Measurements from ENCODE around the gene CORO6.

The CORO6 gene

GRCh38 chr17:29585080-29585751 is 37.5 kb downstream of the CORO6 start:
- in situ Hi-C loops (cut with MboI; ENCODE audit: low pct_unique_long_range_greater_than_20kb, low sequenced_read_pairs): no loop called here
- DNase-seq: peak; percentile 58

GRCh38 chr17:29584452-29585079 is 38.1 kb downstream of the CORO6 start:
- peak; percentile 71 for DNase-seq

GRCh38 chr17:29583324-29584248 is 39.1 kb downstream of the CORO6 start:
- in situ Hi-C loops (cut with MboI; ENCODE audit: low pct_unique_long_range_greater_than_20kb, low sequenced_read_pairs): no loop called here
- no peak for DNase-seq

More at GRCh38 chr17:29584452-29585079, 38.1 kb downstream of the CORO6 start:
- in situ Hi-C loops (cut with MboI; ENCODE audit: low pct_unique_long_range_greater_than_20kb, low sequenced_read_pairs): no loop called here

DNA sequence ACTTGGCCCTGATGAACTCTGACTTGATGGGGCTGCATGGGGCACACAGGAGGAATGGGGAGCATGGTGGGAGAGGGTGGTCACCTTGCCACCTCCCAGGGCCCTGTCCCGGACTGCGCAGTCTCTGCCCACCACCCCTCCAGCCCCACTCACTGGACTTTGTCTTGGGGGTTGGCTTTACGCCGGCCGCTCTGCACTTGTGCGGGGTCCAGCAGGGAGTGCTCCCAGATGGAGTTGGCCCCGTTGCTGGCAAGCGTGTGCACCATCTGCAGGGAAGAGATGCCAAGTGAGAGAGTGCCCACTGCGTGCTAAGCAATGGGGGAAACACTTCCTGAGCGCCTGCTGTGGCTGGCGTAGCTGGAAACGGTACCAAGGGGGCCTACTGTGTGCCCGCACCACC is 39.9 kb downstream of the CORO6 start:
- in situ Hi-C loops (cut with MboI; ENCODE audit: low pct_unique_long_range_greater_than_20kb, low sequenced_read_pairs): no loop called here
- DNase-seq: no peak

DNA sequence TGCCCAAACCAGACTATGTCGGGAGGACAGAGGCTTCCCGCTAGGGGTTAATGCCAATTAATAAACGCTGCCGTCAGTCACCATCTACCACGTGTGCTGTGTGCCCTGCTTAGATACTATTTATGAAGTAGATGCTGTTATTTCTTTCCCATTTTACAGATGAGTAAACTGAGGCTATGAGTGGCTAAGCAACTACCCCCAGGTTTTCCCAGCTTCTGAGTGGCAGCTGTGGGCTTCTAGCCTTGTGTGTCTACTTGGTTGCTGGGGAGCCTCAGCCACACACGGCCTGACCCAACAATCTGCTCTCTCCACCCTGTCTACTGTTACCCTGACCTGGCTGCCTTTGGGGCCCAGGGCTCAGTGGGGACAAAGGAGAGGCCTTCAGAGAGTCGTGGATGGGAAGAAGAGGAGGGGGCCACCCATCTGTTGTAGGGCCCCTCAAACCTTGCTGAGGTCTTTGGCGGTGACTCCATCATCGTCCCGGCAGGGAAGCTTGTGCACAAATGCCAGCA is 40.4 kb downstream of the CORO6 start:
- in situ Hi-C loops (cut with MboI; ENCODE audit: low pct_unique_long_range_greater_than_20kb, low sequenced_read_pairs): no loop called here
- no peak for DNase-seq

DNA sequence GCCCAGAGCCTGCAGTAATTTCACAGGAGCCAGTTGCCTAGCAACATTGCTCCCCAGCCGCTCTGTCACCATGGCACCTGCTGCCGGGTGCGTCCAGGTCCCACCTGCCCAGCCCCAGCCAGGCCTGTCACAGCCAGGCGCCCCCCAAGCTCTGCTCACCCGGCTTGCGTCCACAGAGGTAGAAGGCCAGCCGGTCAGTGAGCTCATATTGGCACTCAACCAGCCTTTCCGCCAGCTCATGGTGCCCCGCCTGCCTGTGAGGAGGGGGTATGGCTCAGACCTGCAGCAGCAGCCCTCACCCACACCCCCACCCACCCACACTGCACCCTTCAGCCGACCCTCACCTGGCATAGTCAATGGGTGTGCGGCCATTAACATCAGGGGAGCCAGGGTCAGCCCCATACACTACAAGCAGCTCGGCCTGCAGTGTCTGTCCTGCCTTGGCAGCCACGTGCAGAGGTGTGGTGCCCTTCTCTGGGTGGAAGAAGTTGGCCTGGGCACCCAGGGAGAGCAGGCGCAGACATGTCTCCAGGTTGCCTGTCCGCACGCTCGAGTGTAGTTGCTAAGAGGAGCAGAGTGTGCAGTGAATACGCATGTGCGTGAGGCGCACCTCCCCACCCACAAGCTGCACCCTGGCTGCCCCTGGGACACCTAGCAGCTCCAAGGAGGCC is 41.0 kb downstream of the CORO6 start:
- DNase-seq: no peak
- in situ Hi-C loops (cut with MboI; ENCODE audit: low pct_unique_long_range_greater_than_20kb, low sequenced_read_pairs): no loop called here

- peak; percentile 92 for DNase-seq
- in situ Hi-C loops (cut with MboI; ENCODE audit: low pct_unique_long_range_greater_than_20kb, low sequenced_read_pairs): no loop called here
Measured at GRCh38 chr17:29579866-29580771, 42.6 kb downstream of the CORO6 start.

- in situ Hi-C loops (cut with MboI; ENCODE audit: low pct_unique_long_range_greater_than_20kb, low sequenced_read_pairs): no loop called here
- no peak for DNase-seq
Measured at GRCh38 chr17:29578626-29579485, 43.9 kb downstream of the CORO6 start.

- DNase-seq: no peak
- in situ Hi-C loops (cut with MboI; ENCODE audit: low pct_unique_long_range_greater_than_20kb, low sequenced_read_pairs): no loop called here
Measured at GRCh38 chr17:29577385-29578211, 45.1 kb downstream of the CORO6 start.

- in situ Hi-C loops (cut with MboI; ENCODE audit: low pct_unique_long_range_greater_than_20kb, low sequenced_read_pairs): no loop called here
- DNase-seq: no peak
Measured at GRCh38 chr17:29577001-29577370, 45.7 kb downstream of the CORO6 start.

- in situ Hi-C loops (cut with MboI; ENCODE audit: low pct_unique_long_range_greater_than_20kb, low sequenced_read_pairs): no loop called here
- no peak for DNase-seq
Measured at GRCh38 chr17:29576214-29577000, 46.3 kb downstream of the CORO6 start.

GRCh38 chr17:29575511-29576213 is 47.0 kb downstream of the CORO6 start:
- in situ Hi-C loops (cut with MboI; ENCODE audit: low pct_unique_long_range_greater_than_20kb, low sequenced_read_pairs): no loop called here
- no peak for DNase-seq

- DNase-seq: no peak
- in situ Hi-C loops (cut with MboI; ENCODE audit: low pct_unique_long_range_greater_than_20kb, low sequenced_read_pairs): loop anchor here (25.0 kb wide), 1 partner anchor 438 kb away; no protein-coding TSS in a partner anchor
Measured at GRCh38 chr17:29574732-29575510, 47.8 kb downstream of the CORO6 start.

DNA sequence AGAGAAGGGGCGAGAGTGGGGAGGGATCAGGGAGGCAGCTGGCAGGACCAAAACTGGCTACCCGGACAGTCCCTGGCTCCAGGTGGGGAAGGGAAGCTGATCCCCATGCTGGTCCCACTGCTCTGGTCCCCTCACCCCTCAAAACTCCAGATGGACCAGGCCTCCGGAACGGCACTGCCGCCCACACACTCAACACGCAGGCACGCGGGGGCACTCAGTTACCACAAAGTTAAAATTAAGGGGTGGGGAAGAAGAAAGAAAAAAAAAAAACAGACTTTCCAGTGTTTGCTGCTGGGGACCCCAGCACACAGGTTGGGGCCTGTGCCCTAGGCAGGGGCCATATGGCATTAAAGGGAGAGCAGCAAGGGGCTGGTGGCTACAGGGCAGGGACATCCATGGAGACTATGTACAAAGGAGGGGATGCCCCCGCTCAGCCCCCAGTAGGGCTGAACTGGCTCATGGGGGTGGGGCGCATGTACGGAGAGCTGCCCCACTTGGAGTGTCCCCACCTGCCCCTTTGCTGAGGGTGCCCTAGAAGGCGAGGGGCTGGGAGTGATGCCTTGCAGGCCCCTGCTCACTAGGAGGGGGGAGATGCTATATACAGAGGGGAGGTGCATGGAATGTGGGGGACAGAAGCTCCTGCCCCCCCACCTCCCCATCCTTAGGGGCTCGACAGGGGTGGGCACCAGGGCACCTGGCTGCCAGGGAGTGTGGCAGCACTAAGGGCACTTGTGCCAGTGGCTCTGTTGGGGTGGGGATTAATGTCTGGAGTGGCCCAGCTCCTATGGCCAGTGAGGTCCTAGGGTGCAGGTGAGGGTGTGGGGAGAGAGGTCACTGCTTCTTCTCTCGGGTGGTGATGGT is 48.6 kb downstream of the CORO6 start:
- in situ Hi-C loops (cut with MboI; ENCODE audit: low pct_unique_long_range_greater_than_20kb, low sequenced_read_pairs): loop anchor here (25.0 kb wide), 1 partner anchor 437 kb away; no protein-coding TSS in a partner anchor
- DNase-seq: no peak

Measured in KBM-7 (cell line).